Mucosa of gallbladder (tissue), 1 donor: ENCODE results near the gene DSTN. TPM values are rescaled to one million over a fixed set of nuclear protein-coding genes. Genes with fewer than 3 reads are reported as not detected.

ENCODE experiments used
- DNase-seq: peaks from one replicate; pipeline ENCODE4 v3.0.0-alpha.2; 2020; ENCODE audit warnings: low spot score
- total RNA-seq: library from RNA; stranded (reverse); gene quantifications from one replicate; pipeline ENCODE4 v1.2.1, GENCODE V29; 2021
- donor health status: DM: no; HTN: no; CAD: no.

Gene DSTN
- total RNA-seq, 1 donor from 2014 or later, result 738 TPM

DNA sequence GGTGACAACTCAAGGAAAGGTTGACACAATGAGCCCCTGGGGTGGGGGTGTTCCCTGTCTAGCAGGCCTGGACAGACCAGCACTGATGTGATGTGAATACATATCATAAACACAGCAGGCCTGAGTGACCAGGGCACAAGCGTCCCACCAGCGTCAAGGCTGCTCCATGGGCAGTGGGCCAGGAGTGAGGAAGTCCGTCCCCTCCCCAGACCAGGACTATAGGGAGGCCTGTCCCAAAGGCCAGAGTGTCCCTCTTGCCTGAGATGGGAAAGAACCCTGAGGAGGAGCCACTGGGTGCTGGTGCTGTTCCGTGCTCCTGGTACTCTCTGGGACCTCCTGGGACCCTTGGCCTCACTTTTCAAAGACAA, 67.5 kb downstream of the DSTN start:
- DNase-seq, result no peak

DNA sequence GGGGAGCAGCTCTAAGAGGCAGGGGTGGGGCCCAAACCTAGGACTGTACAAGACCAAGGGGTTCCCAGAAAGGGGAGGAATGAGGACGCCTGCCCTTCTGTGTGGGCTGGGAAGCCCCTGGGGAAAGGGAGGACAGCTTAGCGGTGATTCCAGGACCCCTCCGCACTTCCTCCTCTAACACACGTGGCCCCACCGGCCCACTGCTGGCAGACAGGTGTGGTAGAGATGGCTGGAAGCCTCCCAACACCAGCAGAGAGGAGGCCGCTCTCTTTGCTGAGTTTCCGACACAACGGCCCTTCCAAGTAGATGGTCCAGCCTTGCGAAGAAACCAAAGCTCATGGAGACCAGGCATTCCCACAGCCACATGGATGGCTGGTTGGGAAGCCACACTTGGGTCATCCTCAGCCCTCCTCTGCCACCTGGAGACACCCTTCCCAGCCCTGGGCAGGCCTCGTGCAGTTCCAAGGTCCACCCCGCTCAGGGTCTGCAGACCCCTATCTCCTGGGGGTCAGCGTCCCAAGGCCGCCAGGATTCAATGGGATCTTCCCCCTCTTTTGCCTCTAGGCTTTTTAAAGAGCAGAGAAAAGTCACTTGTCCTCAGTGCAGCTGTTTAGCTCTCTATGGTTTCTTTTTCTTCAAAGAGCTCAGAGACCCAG, 68.2 kb downstream of the DSTN start:
- DNase-seq, result no peak

DNA sequence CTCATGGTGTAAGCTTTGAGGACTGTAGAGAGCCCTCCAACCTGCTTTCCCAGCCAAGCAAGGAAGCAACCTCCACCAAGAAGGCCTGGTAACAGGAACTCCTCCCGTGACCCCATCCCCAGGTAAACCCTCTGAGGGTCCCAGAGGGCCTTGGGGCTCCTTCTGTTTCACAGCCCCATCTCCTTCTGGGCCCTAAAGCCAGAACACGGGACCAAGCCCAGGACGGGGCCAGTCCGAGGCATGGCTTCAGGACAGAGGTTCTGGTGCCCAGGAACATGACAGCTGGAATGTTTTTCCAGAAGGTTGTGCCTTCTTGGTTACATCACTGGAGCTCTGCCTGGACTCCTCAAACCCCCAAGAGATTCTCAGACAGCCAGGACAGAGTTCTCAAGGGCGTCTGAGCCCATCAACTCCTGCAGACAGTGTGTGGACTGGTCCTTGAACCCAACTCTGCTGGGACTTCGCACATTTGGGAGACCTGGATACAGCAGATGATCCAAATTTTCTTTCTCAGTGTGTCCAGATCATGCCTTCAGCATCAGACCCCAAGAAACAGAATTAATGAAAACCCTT, 69.0 kb downstream of the DSTN start:
- no peak for DNase-seq

DNA sequence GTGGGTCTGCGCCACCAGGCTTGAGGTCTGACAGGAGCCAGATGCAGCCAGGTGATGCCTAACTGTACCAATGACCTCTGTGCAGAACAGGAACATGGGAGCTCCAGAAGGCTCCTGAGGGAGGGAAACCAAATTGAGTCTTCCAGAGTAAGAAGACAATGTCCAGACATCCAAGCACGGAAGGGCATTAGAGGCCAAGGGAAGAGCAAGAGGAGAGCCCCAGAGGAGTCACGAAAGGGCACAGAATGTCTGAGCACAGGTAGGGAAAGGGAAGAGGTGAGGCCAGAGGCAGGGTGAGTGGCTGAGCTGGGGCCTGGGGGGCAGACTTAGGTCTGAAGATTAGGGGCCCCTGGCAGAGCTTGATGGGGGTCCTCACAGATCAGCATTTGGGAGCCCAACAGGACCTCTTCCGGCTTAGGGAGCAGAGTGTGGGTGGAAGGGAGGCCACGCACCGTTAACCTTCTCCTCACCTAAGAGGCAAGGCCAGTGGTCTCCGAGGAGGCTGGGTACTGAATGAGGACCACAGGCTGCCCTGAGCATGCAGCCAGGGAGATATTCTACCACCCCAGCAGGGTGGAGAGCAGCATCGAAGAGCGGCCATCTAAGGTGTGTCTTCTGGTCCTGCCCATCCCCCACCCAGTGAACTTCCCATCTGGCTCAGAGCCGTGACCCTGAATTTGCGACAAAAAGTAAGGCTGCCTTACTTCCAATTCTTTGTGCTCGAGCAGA, 70.4 kb downstream of the DSTN start:
- DNase-seq, result no peak

- no peak for DNase-seq
Observed at GRCh38 chr20:17640875-17641378, 71.1 kb downstream of the DSTN start.

GRCh38 chr20:17641520-17641964, 71.7 kb downstream of the DSTN start:
- no peak for DNase-seq

- no peak for DNase-seq
Observed at GRCh38 chr20:17641993-17642392, 72.1 kb downstream of the DSTN start.

DNA sequence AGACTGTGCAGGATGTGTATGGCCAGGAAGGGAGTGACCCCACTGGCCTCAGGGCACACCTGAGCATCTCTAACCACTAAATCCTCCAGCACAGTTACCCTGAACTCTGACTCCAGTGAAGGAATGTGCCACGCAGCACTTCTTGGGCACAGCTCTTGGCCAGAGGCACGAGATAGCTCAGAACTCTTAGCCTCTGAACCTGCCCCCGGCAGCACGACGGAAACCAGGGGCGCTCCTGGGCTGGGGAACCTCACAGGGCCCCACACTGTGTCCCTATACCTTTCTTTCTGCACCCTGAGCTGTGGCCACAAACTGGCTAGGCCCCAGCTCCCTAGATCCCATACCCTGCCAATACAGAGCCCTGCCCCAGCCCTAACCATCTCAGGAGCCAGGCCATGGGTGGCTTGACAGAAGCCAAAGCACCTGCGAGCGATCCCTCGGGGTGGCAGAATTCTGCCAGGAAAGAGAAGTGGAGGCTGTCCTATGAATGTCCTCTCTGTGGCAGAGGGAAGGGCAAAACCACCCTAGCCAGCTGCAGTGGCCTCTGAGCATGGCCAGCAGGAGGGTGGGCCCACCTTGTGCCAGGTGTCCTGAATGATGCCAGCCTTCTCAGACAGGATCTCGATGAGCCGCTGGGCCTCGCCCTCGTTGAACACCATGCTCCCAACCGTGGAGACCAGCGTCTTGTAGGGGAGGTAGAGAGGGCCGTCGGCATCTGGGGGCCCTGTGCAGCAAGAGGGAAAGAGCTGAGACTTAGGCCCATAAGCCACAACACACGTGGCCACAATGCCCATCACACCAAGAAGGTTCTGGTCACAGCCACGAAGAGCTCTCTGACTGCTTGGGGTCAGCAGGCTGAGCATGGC, 72.8 kb downstream of the DSTN start:
- DNase-seq, result no peak

GRCh38 chr20:17643531-17644188, 73.8 kb downstream of the DSTN start:
- DNase-seq, result no peak

DNA sequence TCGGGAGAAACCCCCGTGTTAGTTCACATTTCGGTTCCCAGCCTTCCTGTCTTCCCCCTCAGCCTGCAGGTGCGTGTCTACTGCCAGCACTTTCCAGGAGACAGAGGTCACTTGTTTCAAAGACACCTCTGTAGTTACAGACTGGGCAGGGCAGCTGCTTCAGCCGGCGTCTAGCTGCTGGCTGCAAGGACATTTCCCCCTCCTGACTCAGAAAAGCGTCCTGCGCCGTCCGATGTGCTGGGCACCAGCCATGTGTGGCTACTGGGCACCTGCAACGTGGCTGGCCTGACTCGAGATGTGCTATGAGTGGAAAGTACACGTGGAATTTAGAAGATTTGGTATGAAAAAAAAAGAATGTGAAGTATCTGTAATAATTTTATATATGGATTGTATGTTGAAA, 74.6 kb downstream of the DSTN start:
- DNase-seq, result peak; percentile 47

- DNase-seq, result no peak
Observed at GRCh38 chr20:17645010-17645409, 75.1 kb downstream of the DSTN start.

DNA sequence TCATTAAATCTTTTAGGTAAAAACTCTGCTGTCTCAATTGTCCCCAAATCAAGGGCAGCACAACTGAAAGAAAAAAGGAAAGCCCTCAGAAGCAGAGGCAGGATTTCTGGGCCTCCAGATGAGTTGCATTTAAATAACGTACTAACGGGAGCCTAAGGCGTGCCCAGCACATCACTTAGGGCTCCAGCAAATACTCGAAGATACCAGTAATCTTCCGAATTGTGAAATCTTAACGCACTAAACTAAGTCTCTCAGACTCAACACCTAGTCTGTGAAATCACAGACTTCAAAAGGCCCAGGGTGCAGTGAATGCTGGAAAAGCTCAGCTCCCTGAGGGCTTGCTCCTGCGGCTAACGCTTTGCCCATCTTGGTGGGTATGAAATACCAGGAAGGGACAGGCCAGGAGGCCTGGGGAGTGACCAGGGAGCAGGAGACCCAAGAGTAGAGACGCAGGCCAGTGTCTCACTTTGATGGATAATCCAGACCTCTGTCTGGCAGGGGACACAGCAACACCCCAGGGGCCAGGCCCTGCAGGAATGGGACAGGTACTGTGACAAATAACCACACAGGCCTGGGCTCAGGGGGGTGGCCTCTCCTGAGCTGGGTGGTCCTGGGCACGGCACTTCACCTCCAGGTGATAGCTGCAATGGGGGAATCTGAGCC, 75.8 kb downstream of the DSTN start:
- DNase-seq, result no peak

DNA sequence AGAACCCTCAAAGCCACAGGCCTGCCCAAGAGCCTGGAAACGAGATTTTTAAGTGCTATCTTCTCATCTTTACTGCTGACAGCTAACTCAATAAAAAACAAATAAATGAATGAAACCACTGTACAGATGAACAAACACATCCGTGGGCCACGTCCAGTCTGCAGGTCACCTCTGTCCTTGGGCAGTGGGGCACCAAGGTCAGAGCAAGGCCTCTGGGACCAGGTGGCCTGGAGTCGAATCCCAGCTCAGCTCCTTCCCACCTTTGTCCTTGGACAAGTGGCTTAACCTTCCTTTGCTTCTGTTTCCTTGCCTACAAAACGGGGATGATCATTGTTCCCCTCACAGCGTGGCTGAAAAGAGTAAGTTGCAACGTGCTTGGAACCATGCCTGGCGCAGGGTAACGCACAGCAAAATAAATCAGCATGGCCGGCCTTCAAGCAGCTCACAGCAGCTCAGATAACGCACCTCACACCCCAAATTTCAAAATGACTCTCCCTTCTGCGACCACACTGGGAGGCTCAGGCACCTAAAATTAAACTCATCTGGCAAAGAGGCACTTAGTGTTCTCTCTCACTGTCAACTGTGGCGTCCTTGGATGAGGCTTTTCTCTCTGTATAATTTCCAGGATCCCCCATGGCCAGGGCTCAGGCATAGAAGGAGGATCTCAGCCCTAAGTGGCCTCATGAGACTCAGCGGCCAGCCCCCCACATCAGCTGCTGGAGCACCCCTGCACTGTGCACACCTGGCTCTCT, 76.5 kb downstream of the DSTN start:
- DNase-seq, result no peak

DNA sequence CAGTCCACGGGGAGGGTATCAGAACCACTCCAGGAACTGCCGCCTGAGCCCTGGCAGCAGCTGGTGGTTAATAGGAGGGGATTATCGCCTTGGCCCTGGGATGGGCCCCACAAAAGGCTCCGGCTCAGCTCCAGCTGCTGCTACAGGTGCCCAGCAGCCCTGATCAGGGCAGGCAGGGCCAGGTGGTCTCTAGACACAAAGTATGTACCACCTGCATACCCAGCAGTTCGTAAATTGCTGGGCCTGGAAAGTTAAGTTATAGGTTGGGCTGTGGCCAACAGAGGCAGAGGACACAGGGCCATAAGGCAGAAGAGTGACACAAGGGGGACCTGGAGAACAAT, 77.1 kb downstream of the DSTN start:
- no peak for DNase-seq

DNA sequence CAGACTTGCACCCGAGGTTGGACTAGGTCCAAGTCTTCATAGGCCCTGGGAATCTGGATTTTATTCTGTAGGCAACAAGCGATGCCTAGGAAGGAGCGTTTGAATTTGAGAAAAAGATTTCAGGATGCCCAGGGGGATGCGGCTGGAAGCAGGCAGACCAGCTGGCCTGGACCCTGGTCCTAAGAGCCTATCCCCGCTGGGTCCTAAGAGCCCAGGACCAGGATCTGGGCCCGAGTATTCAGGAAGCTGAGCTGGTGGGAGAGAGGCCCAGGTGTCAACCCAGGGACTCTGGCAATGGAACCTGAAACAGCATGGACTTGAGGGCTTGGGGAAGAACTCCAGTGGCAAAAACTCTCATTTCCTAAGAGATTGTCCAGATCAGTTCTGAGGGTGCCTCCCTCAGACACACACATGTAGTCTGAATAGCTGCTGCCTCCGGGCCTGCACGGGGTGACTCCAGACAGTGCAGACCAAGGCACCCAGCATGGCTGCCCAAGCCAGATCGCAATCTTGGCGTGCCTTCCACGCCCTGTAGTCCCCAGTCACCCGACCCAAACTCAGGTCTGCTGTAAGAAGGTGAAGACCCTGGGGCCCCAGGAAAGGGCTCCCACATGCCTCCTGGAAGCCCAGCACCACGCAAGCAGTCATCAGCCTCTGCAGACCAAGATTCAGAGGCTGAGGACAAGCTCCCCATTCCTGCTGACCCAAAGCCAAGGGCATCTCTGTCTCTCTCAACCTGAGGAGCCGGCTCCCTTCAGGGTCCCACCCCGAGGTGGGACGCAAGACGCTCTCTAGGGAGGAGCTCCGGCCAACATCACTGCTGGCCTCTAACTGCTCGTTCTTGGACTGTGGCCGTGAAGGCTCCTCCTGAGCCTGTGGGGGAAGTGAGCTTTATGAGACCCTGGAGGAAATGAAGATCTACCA, 77.8 kb downstream of the DSTN start:
- DNase-seq, result no peak

DNA sequence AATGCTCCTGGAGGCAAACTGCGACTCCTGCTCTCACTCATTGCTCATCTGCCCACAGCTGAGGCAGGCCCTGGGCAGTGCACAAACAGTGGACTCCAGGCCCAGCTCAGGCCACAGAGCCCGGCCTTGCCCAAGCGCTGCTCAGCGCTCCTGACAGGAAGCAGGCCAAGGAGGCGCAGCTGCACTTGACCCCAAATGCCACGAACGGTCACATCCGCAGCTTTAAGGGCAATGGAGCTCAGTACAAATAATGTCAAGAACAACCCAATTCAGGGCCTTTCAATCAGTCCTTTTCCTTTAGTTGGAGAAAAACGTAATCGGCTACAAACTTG, 78.4 kb downstream of the DSTN start:
- DNase-seq, result no peak

- no peak for DNase-seq
Observed at GRCh38 chr20:17648791-17649730, 79.2 kb downstream of the DSTN start.
